ENCODE results near the gene DIABLO.
"Not testable (repeated sequence)": the region's sequence is repeated elsewhere in the genome, so short reads cannot be mapped to it uniquely, and the experiment has no call there.

Gene DIABLO

DNA sequence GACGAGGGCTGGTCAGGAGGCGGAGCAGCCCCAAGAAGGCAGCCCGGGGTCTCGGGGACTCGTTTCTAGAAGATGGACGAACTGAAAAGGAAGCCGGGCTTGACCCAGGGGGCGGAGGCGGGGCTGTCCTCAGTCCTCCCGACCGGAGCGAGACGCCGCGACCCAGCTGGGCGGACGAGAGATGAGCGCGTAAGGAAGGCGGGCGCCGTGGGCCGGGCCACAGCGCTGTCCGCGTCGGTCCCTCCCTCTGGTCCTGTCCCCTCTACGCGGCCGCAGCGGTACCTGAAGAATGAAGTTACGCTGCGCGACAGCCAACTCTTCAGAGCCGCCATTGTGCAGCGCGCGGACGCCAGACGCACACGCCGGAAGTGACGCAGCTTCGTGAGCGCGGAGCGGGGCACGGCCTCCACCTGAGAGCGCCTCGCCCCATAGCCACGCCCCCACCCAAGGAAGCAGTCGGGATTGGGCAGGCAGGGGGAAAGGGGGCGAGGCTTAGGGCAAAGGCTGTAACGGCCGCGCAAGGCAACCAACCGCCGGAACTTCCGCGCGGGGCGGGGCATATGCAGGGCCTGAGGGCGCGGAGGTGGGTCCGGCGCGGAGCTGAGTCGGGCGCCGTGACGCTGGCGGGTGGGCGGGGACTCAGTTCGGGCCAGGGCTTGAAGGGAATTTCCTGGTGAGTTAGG is at the start of gene DIABLO:
TSS of gene DIABLO (minus strand) at position 370 of the 683 bp plus-strand sequence. CDS start at position 332, 38 bp downstream.
- Histone ChIP-seq H3K27me3 (ENCODE audit: insufficient read depth, low read depth, severe bottlenecking) (no peaks in the 10 kb centered on the region), H3K9me3 (ENCODE audit: severe bottlenecking) (no peaks in the 10 kb centered on the region), H3K27ac (peak within 1 kb of the TSS; percentile 91), H3K36me3 (peaks cover 45% of the 10 kb centered on the region), H3K4me3 (ENCODE audit: low read depth, low read length) (peak within 1 kb of the TSS; percentile 99)
- no peak for TF ChIP-seq CTCF (IDR thresholded peaks at IDR 0.05; ENCODE audit: low read depth, low read length)
- DNase-seq = peak; percentile 100

GRCh38 chr12:122275459-122275858 is 49.6 kb upstream of the DIABLO start:
- Histone ChIP-seq H3K36me3 (peaks cover 3% of the 10 kb centered on the region; the same call in 1 of the 2 replicates), H3K9me3 (ENCODE audit: severe bottlenecking) (no peaks in the 10 kb centered on the region), H3K27me3 (ENCODE audit: insufficient read depth, low read depth, severe bottlenecking) (no peaks in the 10 kb centered on the region), H3K4me3 (ENCODE audit: low read depth, low read length) (no peak overlapping the region), H3K27ac (no peak overlapping the region)
- no peak for TF ChIP-seq CTCF (IDR thresholded peaks at IDR 0.05; ENCODE audit: low read depth, low read length)
- no peak for DNase-seq

GRCh38 chr12:122266230-122266901 is 40.5 kb upstream of the DIABLO start, which contains the start of gene VPS33A:
Gene VPS33A (minus strand): TSS chr12:122266494. CDS start chr12:122266408, 86 bp downstream.
- Histone ChIP-seq H3K36me3 (peaks cover 20% of the 10 kb centered on the region), H3K27me3 (ENCODE audit: insufficient read depth, low read depth, severe bottlenecking) (no peaks in the 10 kb centered on the region), H3K9me3 (ENCODE audit: severe bottlenecking) (no peaks in the 10 kb centered on the region), H3K4me3 (ENCODE audit: low read depth, low read length) (peak within 1 kb of the TSS; percentile 95), H3K27ac (peak within 1 kb of the TSS; percentile 82)
- DNase-seq = peak; percentile 97
- TF ChIP-seq CTCF (IDR thresholded peaks at IDR 0.05; ENCODE audit: low read depth, low read length) = no peak

DNA sequence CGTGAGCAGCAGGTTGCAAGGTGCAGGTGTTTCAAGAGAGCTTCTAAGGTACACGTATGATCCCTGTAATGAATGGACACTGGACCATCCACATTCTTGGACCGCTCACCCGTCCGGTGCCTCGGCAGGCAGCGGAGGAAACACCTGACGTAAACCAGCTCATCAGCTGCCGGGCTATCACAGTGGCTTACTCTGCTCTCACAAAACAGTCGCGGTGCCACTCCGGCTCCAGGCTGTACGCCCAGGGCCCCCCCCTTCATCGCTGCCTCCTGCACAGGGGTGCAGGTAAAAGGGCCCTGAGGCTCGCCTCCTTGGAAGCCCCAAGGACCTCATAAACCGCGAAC is 40.0 kb upstream of the DIABLO start:
- peak overlapping the region; percentile 82 for H3K27ac ChIP-seq

DNA sequence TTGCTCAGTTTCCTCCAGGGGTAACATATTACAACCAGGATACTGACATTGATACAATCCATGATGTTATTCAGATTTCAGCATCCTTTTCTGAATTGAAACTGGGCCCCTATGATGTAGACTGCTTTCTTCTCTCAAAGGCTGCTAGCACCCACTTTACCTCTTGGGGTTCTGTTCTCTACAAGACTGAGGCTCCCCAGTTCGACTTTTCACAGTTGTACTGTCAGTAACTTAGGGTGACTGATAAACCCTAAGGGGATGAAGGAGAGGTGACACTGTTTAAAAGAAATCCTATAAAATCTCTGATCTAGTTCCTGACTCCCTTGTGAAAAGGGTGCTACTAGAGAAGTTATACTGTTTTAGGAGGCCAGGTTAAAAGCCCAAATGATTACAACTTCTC is 39.6 kb upstream of the DIABLO start:
- no peak for DNase-seq
- Histone ChIP-seq H3K4me3 (ENCODE audit: low read depth, low read length) (peak overlapping the region; percentile 95), H3K36me3 (peaks cover 29% of the 10 kb centered on the region), H3K9me3 (ENCODE audit: severe bottlenecking) (no peaks in the 10 kb centered on the region), H3K27me3 (ENCODE audit: insufficient read depth, low read depth, severe bottlenecking) (no peaks in the 10 kb centered on the region), H3K27ac (no peak overlapping the region)
- TF ChIP-seq CTCF (IDR thresholded peaks at IDR 0.05; ENCODE audit: low read depth, low read length) = no peak

More for the DNA sequence above, 40.0 kb upstream of the DIABLO start:
- DNase-seq = no peak
- H3K9me3 ChIP-seq (ENCODE audit: severe bottlenecking) = no peaks in the 10 kb centered on the region
- no peaks in the 10 kb centered on the region for H3K27me3 ChIP-seq (ENCODE audit: insufficient read depth, low read depth, severe bottlenecking)
- TF ChIP-seq CTCF (IDR thresholded peaks at IDR 0.05; ENCODE audit: low read depth, low read length) = no peak
- H3K36me3 ChIP-seq = peaks cover 25% of the 10 kb centered on the region
- peak overlapping the region; percentile 95 for H3K4me3 ChIP-seq (ENCODE audit: low read depth, low read length)

GRCh38 chr12:122260735-122261134 is 34.9 kb upstream of the DIABLO start:
- H3K4me3 ChIP-seq (ENCODE audit: low read depth, low read length); H3K9me3 ChIP-seq (ENCODE audit: severe bottlenecking); DNase-seq; H3K27ac ChIP-seq; H3K27me3 ChIP-seq (ENCODE audit: insufficient read depth, low read depth, severe bottlenecking): not testable (repeated sequence)
- peaks cover 42% of the 10 kb centered on the region for H3K36me3 ChIP-seq

DNA sequence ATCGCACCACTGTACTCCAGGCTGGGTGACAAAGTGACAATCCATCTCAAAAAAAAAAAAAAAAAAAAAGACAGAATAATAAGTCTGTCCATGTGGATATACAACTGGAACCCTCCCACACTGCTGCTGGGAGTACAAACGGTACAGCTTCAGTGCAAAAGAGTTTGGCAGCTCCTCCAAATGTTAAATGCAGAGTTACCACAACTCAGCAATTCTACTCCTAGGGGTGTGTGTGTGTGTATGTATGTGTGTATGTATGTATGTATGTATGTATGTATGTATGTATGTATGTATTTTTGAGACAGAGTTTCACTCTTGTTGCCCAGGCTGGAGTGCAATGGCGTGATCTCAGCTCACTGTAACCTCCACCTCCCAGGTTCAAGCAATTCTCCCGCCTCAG is 33.1 kb upstream of the DIABLO start:
- not testable (repeated sequence) for H3K27me3 ChIP-seq (ENCODE audit: insufficient read depth, low read depth, severe bottlenecking); H3K4me3 ChIP-seq (ENCODE audit: low read depth, low read length); DNase-seq; H3K27ac ChIP-seq; H3K9me3 ChIP-seq (ENCODE audit: severe bottlenecking)
- peaks cover 42% of the 10 kb centered on the region for H3K36me3 ChIP-seq

- not testable (repeated sequence) for H3K9me3 ChIP-seq (ENCODE audit: severe bottlenecking); DNase-seq; H3K27ac ChIP-seq; H3K27me3 ChIP-seq (ENCODE audit: insufficient read depth, low read depth, severe bottlenecking); H3K4me3 ChIP-seq (ENCODE audit: low read depth, low read length)
- peaks cover 38% of the 10 kb centered on the region for H3K36me3 ChIP-seq
Observed at GRCh38 chr12:122258462-122258861, 32.6 kb upstream of the DIABLO start.
